ENCODE measurements around the gene GNE.

GRCh38 chr9:36174271-36174670 lies 84.0 kb downstream of the GNE start:
- TF ChIP-seq, protein P1, sequence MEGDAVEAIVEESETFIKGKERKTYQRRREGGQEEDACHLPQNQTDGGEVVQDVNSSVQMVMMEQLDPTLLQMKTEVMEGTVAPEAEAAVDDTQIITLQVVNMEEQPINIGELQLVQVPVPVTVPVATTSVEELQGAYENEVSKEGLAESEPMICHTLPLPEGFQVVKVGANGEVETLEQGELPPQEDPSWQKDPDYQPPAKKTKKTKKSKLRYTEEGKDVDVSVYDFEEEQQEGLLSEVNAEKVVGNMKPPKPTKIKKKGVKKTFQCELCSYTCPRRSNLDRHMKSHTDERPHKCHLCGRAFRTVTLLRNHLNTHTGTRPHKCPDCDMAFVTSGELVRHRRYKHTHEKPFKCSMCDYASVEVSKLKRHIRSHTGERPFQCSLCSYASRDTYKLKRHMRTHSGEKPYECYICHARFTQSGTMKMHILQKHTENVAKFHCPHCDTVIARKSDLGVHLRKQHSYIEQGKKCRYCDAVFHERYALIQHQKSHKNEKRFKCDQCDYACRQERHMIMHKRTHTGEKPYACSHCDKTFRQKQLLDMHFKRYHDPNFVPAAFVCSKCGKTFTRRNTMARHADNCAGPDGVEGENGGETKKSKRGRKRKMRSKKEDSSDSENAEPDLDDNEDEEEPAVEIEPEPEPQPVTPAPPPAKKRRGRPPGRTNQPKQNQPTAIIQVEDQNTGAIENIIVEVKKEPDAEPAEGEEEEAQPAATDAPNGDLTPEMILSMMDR (IDR thresholded peaks at IDR 0.05; ENCODE audit: low read length): no peak
- TF ChIP-seq EZH2 (IDR thresholded peaks at IDR 0.05; ENCODE audit: borderline replicate concordance, low read length): no peak

Data from OCI-LY1 (cell line).